ENCODE data around the gene OR6N2.

OR6N2 gene

GRCh38 chr1:158754420-158754819, 26.6 kb downstream of the OR6N2 start, which contains the start of gene OR6K6:
OR6K6 (plus strand) TSS chr1:158754720; CDS start chr1:158754888, 168 bp downstream.
- DNase-seq (ENCODE audit: low read depth) = no peak

GRCh38 chr1:158752155-158752712, 28.8 kb downstream of the OR6N2 start:
- DNase-seq (ENCODE audit: low read depth) = no peak

GRCh38 chr1:158735848-158736247, 45.2 kb downstream of the OR6N2 start:
- no peak for DNase-seq (ENCODE audit: low read depth)

- no peak for DNase-seq (ENCODE audit: low read depth)
Measured at GRCh38 chr1:158732524-158732923, 48.5 kb downstream of the OR6N2 start.

GRCh38 chr1:158731707-158732106, 49.3 kb downstream of the OR6N2 start:
- DNase-seq (ENCODE audit: low read depth) = no peak

GRCh38 chr1:158730453-158730852, 50.6 kb downstream of the OR6N2 start:
- no peak for DNase-seq (ENCODE audit: low read depth)

GRCh38 chr1:158728510-158729225, 52.3 kb downstream of the OR6N2 start:
- no peak for DNase-seq (ENCODE audit: low read depth)

- DNase-seq (ENCODE audit: low read depth) = no peak
Measured at GRCh38 chr1:158724442-158724841, 56.6 kb downstream of the OR6N2 start.
